Measurements from ENCODE around the gene LIN52. TPM values are rescaled to one million over a fixed set of nuclear protein-coding genes. Genes with fewer than 3 reads are reported as not detected.

LIN52 gene
- total and polyA plus RNA-seq, 2 of the 13 experiments (the other 11 are each of a cell fraction or from before 2014, with no cell fraction given), result 11.4 to 23.3 TPM

GRCh38 chr14:74084277-74085046 lies at the start of gene LIN52, which contains the start of gene ALDH6A1 (continued):
- TF ChIP-seq ZBTB46 (CRISPR knock-in tag; IDR thresholded peaks at IDR 0.05; ENCODE audit: borderline replicate concordance), result no peak
- TF ChIP-seq ETS1 (CRISPR knock-in tag; IDR thresholded peaks at IDR 0.05), result no peak
- no peak for TF ChIP-seq SYNCRIP (IDR thresholded peaks at IDR 0.05; ENCODE audit: insufficient read depth, low read depth, low read length)
- no peak; the same call in 1 of the 2 replicates for TF ChIP-seq ZNF710 (CRISPR knock-in tag; IDR thresholded peaks at IDR 0.05; ENCODE audit: borderline replicate concordance)
- TF ChIP-seq ZNF232 (CRISPR knock-in tag; IDR thresholded peaks at IDR 0.05; ENCODE audit: borderline replicate concordance), result no peak
- TF ChIP-seq FOXC1 (CRISPR knock-in tag; IDR thresholded peaks at IDR 0.05; ENCODE audit: borderline replicate concordance), result no peak
- TF ChIP-seq SOX6 (IDR thresholded peaks at IDR 0.05), result no peak
- TF ChIP-seq SOX6 (CRISPR knock-in tag; IDR thresholded peaks at IDR 0.05), result 0 out of 2 replicates have a peak, but pooled peaks have one; percentile 23
- TF ChIP-seq SKI (IDR thresholded peaks at IDR 0.05; ENCODE audit: partially characterized antibody), result no peak
- 0 out of 2 replicates have a peak, but pooled peaks have one; percentile 46 for TF ChIP-seq HIC2 (CRISPR knock-in tag; IDR thresholded peaks at IDR 0.05; ENCODE audit: low read depth)
- peak; percentile 57; the same call in 1 of the 2 replicates for TF ChIP-seq DMAP1 (CRISPR knock-in tag; IDR thresholded peaks at IDR 0.05)
- peak; percentile 29; the same call in 1 of the 2 replicates for TF ChIP-seq KMT2A (CRISPR knock-in tag; IDR thresholded peaks at IDR 0.05)
- TF ChIP-seq ZFP91 (CRISPR knock-in tag; IDR thresholded peaks at IDR 0.05; ENCODE audit: borderline replicate concordance), result peak; percentile 62; the same call in 1 of the 2 replicates
- 0 out of 2 replicates have a peak, but pooled peaks have one; percentile 11 for TF ChIP-seq MED1 (CRISPR knock-in tag; IDR thresholded peaks at IDR 0.05)
- no peak for TF ChIP-seq ZNF234 (CRISPR knock-in tag; conservative IDR thresholded peaks at IDR 0.05)
- TF ChIP-seq MAZ (IDR thresholded peaks at IDR 0.05; ENCODE audit: borderline replicate concordance, low read depth, low read length), result peak; percentile 55; the same call in 1 of the 2 replicates
- no peak; the same call in 1 of the 2 replicates for TF ChIP-seq MAZ (CRISPR knock-in tag; IDR thresholded peaks at IDR 0.05; ENCODE audit: low read depth)
- no peak for TF ChIP-seq ZC3H13 (CRISPR knock-in tag; IDR thresholded peaks at IDR 0.05)

Measured in HepG2 (cell line).